GM18951 (cell line): ENCODE measurements around the gene CRY1.
"Not testable (repeated sequence)": the region's sequence is repeated elsewhere in the genome, so short reads cannot be mapped to it uniquely, and the experiment has no call there.

Experiments used
- POLR2A ChIP-seq: IDR thresholded peaks from 4 replicates; pipeline ENCODE4 v1.6.1; 2011; ENCODE audit warnings: mild to moderate bottlenecking; ENCODE audit not compliant: insufficient read length, insufficient read depth; ENCODE audit errors: extremely low read depth
- in situ Hi-C: fragments of 300-500 bp; cut with MboI; formaldehyde crosslinking; loops from one replicate; pipeline ENCODE4 v1.12.0; 2022; ENCODE audit warnings: low sequenced_read_pairs, mixed read lengths, inconsistent platforms; ENCODE audit not compliant: unreplicated experiment

The CRY1 gene

DNA sequence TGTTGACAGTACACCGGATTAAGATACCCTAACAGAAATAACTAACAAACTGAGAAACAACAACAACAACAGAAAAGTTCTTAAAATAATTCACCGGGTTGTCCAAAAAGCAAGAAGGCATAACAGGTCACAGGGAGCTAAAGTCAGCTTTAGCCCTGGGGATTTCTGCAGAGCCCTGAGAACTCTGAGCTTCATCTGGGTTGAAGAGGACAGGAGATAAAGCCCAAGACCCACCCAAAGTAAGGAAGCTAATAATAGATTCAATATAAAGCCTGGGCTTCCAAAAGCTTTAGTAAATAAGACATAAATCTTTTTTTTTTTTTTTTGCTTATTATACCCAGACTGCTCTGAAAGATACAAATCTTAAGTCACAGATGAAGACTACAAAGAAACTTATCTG lies 62.3 kb downstream of the CRY1 start:
- TF ChIP-seq POLR2A: no peak
- in situ Hi-C loops: no loop called here

DNA sequence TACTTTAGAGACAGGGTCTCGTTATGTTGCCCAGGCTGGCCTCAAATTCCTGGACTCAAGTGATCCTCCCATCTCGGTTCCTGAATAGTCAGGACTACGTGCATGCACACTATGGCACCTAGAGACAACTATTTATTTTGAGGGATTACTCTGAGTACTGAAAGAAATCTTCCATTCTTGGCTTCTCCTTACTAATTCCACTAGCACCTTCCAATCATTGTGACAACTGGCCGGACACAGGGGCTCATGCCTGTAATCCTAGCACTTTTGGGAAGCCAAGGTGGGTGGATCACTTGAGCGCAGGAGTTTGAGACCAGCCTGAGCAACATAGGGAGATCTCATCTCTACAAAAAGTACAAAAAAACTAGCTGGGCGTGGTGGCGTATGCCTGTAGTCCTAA lies 64.3 kb downstream of the CRY1 start:
- in situ Hi-C loops: no loop called here
- no peak for TF ChIP-seq POLR2A

DNA sequence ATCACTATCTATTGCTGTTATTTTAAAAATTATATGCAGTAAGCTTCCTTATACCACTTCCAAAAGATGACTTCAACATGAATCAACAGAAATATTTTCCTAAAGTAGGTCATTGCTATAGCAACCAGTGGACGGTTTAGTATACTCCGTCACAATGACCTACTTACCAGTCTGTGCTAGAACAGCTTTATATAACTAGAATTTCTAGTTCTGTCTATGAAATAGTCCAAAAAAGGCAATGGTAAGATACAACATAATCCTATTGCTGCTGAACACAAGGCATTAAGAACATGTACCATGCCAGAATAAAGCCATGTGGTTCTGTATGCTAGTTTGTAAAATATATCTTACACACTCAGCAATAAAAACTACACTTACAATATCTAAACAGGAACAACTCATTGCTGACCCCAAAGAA lies 65.7 kb downstream of the CRY1 start:
- in situ Hi-C loops: no loop called here

DNA sequence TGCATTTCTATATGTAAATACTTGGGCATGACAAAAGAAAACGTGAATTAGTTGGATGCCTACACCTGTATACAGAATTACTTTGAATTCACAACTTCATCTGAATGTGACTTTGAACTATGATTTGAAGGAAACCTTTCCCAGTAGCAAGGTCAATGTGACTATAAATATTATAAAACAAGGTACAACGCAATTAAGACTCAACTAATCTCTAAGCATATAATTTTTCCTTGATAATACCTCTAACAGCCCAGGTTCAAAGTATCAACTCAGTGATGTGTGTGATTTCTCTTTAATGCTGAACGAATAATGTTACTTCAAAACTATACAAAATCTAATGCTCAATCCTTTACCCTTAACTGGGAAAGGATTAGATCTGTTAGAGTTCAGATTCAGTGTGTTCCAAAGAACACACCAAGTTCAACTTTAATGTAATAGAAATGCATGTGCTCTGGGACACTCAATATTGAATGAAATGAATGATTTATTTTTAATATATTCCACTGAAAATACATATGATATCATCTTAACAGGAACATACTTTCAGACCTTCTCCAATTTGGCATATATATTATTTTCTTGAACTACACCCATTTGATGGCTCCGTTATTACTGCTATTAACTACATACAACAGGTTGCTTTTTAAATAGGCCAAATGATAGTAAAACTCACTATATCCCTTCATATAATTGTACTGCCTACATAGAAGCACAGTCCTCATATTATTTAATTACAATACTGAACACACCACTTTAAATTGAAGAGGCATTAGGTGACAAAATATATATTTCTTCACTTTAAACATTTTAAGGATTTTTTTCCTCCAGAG lies 66.3 kb downstream of the CRY1 start:
- no peak for TF ChIP-seq POLR2A
- in situ Hi-C loops: no loop called here

More for the DNA sequence above, 65.7 kb downstream of the CRY1 start:
- TF ChIP-seq POLR2A: no peak

DNA sequence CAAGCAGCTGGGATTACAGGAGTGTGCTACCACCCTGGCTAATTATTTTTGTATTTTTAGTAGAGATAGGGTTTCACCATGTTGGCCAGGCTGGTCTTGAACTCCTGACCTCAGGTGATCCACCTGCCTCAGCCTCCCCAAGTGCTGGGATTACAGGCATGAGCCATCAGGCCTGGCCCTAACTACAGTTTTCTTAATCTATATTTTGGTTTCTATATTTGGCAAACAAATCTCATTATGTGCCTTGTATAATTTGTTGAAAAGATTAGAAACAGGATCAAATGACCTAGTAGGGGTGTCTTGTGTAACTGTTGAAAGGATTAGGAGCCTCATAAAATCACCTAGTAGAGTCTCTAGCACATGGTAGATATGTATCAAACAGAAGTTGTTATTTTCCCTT lies 67.0 kb downstream of the CRY1 start:
- in situ Hi-C loops: not testable (repeated sequence)

DNA sequence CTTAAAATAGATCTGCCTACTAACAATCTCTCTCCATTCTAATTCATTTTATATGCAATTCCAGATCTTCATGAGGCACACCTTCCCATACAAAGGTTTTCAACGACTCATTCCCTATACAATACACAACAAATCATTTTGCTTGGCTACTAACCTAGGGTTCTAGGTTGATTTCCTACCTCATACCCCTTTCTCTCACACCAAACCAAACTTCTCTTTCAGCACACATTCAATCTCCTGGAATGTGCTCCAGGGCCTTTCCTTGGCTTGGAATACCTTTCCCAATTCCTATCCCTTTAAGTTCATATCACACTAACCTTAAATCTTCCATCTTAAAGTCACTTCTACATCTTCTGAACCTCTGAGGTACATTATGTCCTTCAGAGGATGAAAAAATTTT lies 67.7 kb downstream of the CRY1 start:
- in situ Hi-C loops: no loop called here
- no peak for TF ChIP-seq POLR2A

DNA sequence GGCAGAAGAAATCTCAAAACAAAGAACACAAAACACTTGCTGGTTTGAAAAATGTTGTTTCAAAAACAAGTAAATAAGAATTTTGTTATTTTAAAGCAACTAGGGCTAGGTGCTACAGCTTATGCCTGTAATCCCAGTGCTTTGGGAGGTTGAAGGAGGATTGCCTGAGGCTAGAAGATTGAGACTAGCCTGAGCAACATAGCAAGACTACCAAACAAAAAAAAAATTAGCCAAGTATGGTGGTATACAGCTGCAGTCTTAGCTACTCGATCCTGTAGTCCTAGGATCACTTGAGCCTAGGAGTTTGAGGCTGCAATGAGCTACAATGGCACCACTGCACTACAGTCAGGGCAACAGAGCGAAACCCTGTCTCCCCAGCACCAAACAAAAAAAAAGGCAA lies 73.8 kb downstream of the CRY1 start:
- in situ Hi-C loops: no loop called here
- no peak for TF ChIP-seq POLR2A

DNA sequence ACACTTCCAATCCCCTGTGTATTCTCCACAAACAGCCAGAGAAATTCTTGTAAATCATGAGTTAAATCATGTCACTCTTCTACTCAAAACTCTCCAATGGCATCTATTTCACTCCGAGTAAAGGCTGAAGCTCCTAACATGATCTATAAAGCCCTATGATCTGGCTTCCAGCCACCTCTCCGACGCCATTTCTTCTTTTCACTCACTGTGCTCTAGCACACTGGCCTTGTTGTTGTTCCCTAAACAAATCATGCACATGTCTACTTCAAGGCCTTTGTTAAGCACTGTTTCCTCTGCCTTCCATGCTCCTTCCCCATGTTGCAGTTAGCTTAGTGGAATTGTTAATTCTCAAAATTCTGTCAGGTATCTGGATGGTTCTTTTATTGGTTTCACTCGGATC lies 76.3 kb downstream of the CRY1 start:
- in situ Hi-C loops: no loop called here

DNA sequence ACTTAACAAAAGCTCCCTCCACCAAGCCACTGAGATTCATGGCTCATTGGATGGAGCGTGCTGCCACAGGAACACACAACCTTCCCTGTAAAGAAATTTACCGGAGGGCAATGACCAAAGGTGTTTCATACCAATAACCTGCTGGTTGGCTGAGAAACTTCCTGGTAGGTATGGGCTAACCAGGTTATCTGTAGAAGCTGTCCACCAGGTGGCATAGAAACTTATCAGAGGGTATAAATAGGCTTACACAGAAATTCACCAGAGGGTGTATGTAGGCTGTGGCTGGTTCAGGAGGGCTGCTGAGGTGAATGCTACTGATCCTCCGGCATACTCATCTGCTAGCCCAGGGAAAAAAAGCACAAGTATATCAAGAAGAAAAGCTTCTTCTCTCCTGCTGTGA lies 79.3 kb downstream of the CRY1 start:
- in situ Hi-C loops: no loop called here
- TF ChIP-seq POLR2A: no peak

More for the DNA sequence above, 76.3 kb downstream of the CRY1 start:
- no peak for TF ChIP-seq POLR2A

DNA sequence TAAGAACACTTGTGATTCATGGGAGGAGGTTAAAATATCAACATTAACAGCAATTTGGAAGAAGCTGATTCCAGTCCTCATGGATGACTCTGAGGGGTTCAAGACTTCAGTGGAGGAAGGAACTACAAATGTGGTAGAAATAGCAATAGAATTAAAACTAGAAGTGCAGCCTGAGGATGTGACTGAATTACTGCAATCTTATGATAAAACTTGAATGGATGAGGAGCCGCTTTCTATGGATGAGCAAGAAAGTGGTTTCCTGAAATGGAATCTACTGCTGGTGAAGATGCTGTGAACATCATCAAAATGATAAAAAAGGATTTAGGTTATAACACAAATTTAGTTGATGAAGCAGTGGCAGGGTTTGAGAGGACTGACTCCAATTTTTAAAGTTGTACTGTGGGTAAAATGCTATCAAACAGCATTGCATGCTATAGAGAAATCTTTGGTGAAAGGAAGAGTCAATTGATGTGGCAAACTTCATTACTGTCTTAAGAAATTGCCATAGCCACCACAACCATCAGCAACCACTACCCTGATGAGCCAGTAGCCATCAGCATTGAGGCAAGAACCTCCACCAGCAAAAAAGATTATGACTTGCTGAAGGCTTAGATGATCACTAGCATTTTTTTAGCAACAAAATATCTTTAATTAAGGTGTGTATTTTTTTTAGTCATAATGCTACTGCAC lies 80.5 kb downstream of the CRY1 start:
- no peak for TF ChIP-seq POLR2A
- in situ Hi-C loops: no loop called here

DNA sequence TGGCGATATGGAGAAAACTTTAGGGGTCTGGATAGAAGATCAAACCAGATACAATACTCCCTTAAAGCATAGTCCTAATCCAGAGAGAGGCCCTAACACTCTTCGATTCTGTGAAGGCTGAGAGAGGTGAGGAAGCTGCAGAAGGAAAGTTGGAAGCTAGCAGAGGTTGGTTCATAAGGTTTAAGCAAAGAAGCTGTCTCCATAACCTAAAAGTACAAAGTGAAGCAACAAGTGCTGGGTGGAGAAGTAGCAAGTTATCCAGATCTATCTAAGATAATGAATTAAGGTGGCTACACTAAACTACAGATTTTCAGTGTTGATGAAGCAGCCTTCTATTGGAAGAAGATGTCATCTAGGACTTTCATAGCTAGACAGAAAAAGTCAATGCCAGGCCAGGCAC lies 81.8 kb downstream of the CRY1 start:
- TF ChIP-seq POLR2A: no peak
- in situ Hi-C loops: no loop called here

DNA sequence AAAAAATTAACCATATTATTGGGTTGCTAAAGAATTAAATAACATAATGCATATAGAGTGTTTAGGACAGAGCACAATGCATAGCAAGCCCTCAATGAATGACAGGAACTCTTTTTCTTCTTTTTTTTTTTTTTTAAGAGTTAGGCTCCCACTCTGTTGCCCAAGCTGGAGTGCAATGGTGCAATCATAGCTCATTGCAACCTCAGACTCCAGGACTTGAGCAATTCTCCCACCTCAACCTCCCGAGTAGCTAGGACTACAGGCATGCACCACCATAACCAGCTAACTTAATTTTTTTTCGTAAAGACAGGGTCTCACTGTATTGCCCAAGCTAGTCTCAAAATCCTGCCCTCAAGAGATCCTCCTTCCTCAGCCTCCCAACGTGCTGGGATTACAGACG lies 85.9 kb downstream of the CRY1 start:
- in situ Hi-C loops: no loop called here
- no peak for TF ChIP-seq POLR2A

DNA sequence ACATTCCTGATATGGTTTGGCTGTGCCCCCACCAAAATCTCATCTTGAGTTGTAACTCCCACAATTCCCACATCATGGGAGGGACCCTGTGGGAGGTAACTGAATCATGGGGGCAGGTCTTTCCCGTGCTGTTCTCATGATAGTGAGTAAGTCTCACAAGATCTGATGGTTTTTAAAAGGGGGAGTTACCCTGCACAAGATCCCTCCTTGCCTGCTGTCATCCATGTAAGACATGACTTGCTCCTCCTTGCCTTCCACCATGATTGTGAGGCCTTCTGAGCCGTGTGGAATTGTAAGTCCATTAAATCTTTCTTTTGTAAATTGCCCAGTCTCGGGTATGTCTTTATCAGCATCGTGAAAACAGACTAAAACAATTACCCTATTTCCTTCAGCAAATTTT lies 90.7 kb downstream of the CRY1 start:
- in situ Hi-C loops: not testable (repeated sequence)

DNA sequence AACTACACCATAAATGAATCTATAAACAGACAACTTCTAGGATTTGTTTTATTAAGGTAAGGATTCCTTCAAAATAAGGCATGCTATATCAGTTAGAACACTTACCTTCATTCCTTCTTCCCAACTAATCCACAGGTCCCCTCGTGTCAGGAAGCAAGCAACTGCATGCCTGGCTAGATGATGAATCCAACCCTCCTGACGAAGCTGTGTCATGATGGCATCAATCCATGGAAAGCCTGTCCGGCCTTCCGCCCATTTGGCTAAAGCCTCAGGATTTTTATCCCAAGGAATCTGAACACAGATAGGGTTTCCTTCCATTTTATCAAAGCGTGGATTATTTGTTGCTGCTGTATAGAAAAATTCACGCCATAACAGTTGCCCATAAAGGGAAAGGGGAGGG lies 93.9 kb downstream of the CRY1 start:
- in situ Hi-C loops: no loop called here
- no peak for TF ChIP-seq POLR2A
